DOHH2 (cell line): ENCODE results near the gene VWA1.

Source experiments
- H3F3A ChIP-seq: fragments of 200-600 bp; sonication (generic), shearing (Covaris generic); 2 replicates; pipeline ENCODE4 v1.6.0; 2016; ENCODE audit warnings: antibody characterized with exemption, mild to moderate bottlenecking; ENCODE audit not compliant: control insufficient read depth, insufficient read depth
- H3K27ac ChIP-seq: fragments of 200-600 bp; sonication (generic); 2 replicates; pipeline ENCODE4 v1.5.1; 2014; ENCODE audit warnings: low read depth, mild to moderate bottlenecking, low read length, moderate library complexity
- H3K27me3 ChIP-seq: fragments of 200-600 bp; sonication (generic); 2 replicates; pipeline ENCODE4 v1.6.1; 2014; ENCODE audit warnings: mild to moderate bottlenecking, low read length, mixed read lengths; ENCODE audit not compliant: control insufficient read depth
- H3K36me3 ChIP-seq: fragments of 200-600 bp; sonication (generic); 2 replicates; pipeline ENCODE4 v1.6.1; 2014; ENCODE audit warnings: mild to moderate bottlenecking, low read length, moderate library complexity, mixed read lengths; ENCODE audit not compliant: control insufficient read depth
- H3K4me1 ChIP-seq: fragments of 200-600 bp; sonication (generic); 2 replicates; pipeline ENCODE4 v1.6.1; 2014; ENCODE audit warnings: mild to moderate bottlenecking, low read length, mixed read lengths; ENCODE audit not compliant: control insufficient read depth
- H3K4me2 ChIP-seq: fragments of 200-600 bp; sonication (generic); 2 replicates; pipeline ENCODE4 v1.6.0; 2014; ENCODE audit warnings: mild to moderate bottlenecking, low read length, moderate library complexity
- H3K4me3 ChIP-seq: fragments of 200-600 bp; sonication (generic); 2 replicates; pipeline ENCODE4 v1.5.1; 2014; ENCODE audit warnings: mild to moderate bottlenecking, low read length, mixed read lengths
- H3K79me2 ChIP-seq: fragments of 200-600 bp; sonication (generic); 2 replicates; pipeline ENCODE4 v1.6.1; 2014; ENCODE audit warnings: mild to moderate bottlenecking, low read length, mixed read lengths; ENCODE audit not compliant: control insufficient read depth
- H3K9me2 ChIP-seq: fragments of 200-600 bp; sonication (generic); replicated peaks from 2 replicates; pipeline ENCODE4 v1.6.1; 2014; ENCODE audit warnings: mild to moderate bottlenecking, low read length, mixed read lengths; ENCODE audit not compliant: control insufficient read depth
- H3K9me3 ChIP-seq: fragments of 200-600 bp; sonication (generic); 2 replicates; pipeline ENCODE4 v1.6.1; 2014; ENCODE audit warnings: antibody characterized with exemption, low read length, mixed read lengths; ENCODE audit not compliant: control insufficient read depth, insufficient read depth
- H4K20me1 ChIP-seq: fragments of 200-600 bp; sonication (generic); 2 replicates; pipeline ENCODE4 v1.6.0; 2014; ENCODE audit warnings: low read depth, mild to moderate bottlenecking, antibody characterized with exemption, low read length, moderate library complexity; ENCODE audit not compliant: control insufficient read depth, insufficient read depth
- CTCF ChIP-seq: fragments of 200-600 bp; sonication (generic); IDR thresholded peaks from one replicate; pipeline ENCODE4 v1.5.1; 2014; ENCODE audit warnings: antibody characterized with exemption, mild to moderate bottlenecking, low read depth, low read length; ENCODE audit not compliant: poor library complexity, severe bottlenecking
- EZH2phosphoT487 ChIP-seq: fragments of 200-600 bp; sonication (generic); IDR thresholded peaks from 2 replicates; pipeline ENCODE4 v1.6.1; 2017; ENCODE audit warnings: borderline replicate concordance, mild to moderate bottlenecking, antibody characterized with exemption, low read length, moderate library complexity, mixed read lengths

The VWA1 gene

GRCh38 chr1:1420654-1421141 lies 14.8 kb upstream of the VWA1 start:
- H3K4me1 ChIP-seq, result no peaks in the 10 kb centered on the region
- H4K20me1 ChIP-seq, result 0 out of 2 replicates have a peak, but pooled peaks cover 3% of the 10 kb centered on the region
- no peaks in the 10 kb centered on the region for H3K79me2 ChIP-seq
- no peaks in the 10 kb centered on the region for H3K36me3 ChIP-seq
- H3K27ac ChIP-seq, result no peak overlapping the region
- H3F3A ChIP-seq, result no peaks in the 10 kb centered on the region
- peaks cover 8% of the 10 kb centered on the region; the same call in 1 of the 2 replicates for H3K27me3 ChIP-seq
- H3K4me3 ChIP-seq, result no peak overlapping the region
- no peaks in the 10 kb centered on the region for H3K9me2 ChIP-seq
- no peak for TF ChIP-seq CTCF
- TF ChIP-seq EZH2phosphoT487, result no peak
- H3K4me2 ChIP-seq, result no peak overlapping the region
- no peaks in the 10 kb centered on the region for H3K9me3 ChIP-seq

GRCh38 chr1:1421147-1421906 lies 14.2 kb upstream of the VWA1 start, which contains the start of gene ANKRD65:
Gene ANKRD65, minus strand, starts transcription at chr1:1421276. Its CDS starts 271 bp downstream, at chr1:1421005.
- H4K20me1 ChIP-seq, result 0 out of 2 replicates have a peak, but pooled peaks cover 3% of the 10 kb centered on the region
- TF ChIP-seq CTCF (no peak), EZH2phosphoT487 (no peak)
- no peak within 1 kb of the TSS for H3K4me2 ChIP-seq
- no peaks in the 10 kb centered on the region for H3F3A ChIP-seq
- no peaks in the 10 kb centered on the region for H3K79me2 ChIP-seq
- peaks cover 14% of the 10 kb centered on the region for H3K27me3 ChIP-seq
- no peak within 1 kb of the TSS for H3K27ac ChIP-seq
- H3K36me3 ChIP-seq, result no peaks in the 10 kb centered on the region
- no peaks in the 10 kb centered on the region for H3K4me1 ChIP-seq
- no peaks in the 10 kb centered on the region for H3K9me2 ChIP-seq
- no peaks in the 10 kb centered on the region for H3K9me3 ChIP-seq
- H3K4me3 ChIP-seq, result no peak within 1 kb of the TSS

GRCh38 chr1:1421907-1422464 lies 13.5 kb upstream of the VWA1 start:
- Histone ChIP-seq H3K27me3 (peaks cover 17% of the 10 kb centered on the region), H3K9me2 (no peaks in the 10 kb centered on the region), H3K4me3 (no peak overlapping the region), H3F3A (no peaks in the 10 kb centered on the region), H3K27ac (no peak overlapping the region), H3K9me3 (no peaks in the 10 kb centered on the region), H3K4me2 (no peak overlapping the region), H4K20me1 (0 out of 2 replicates have a peak, but pooled peaks cover 3% of the 10 kb centered on the region), H3K79me2 (no peaks in the 10 kb centered on the region), H3K4me1 (no peaks in the 10 kb centered on the region), H3K36me3 (no peaks in the 10 kb centered on the region)
- TF ChIP-seq CTCF (no peak), EZH2phosphoT487 (no peak)
